ENCODE results near the gene SUPT3H. TPM values are rescaled to one million over a fixed set of nuclear protein-coding genes. Genes with fewer than 3 reads are reported as not detected.

Gene SUPT3H
- polyA plus RNA-seq, 1 donor (not counting 4 experiments of a cell fraction or from before 2014, with no cell fraction given): 7.6 TPM

GRCh38 chr6:45377043-45377553, 636 bp downstream of the SUPT3H start:
- Histone ChIP-seq H3K79me2 (ENCODE audit: control insufficient read depth, insufficient read depth, low read length) (peaks cover 2% of the 10 kb centered on the region), H3K36me3 (ENCODE audit: control insufficient read depth in 2 of 2, extremely low read depth in 1 of 2, insufficient read depth in 2 of 2, low read length in 2 of 2) (no peaks in the 10 kb centered on the region), H3K27me3 (ENCODE audit: control insufficient read depth, extremely low read depth, insufficient read depth, low read length) (no peaks in the 10 kb centered on the region), H3K27ac (ENCODE audit: control insufficient read depth, insufficient read depth, low read length) (peak overlapping the region; percentile 95), H3K9me1 (ENCODE audit: control insufficient read depth, extremely low read depth, insufficient read depth, low read length) (no peaks in the 10 kb centered on the region), H3K4me2 (ENCODE audit: control insufficient read depth, extremely low read depth, insufficient read depth, low read depth, low read length) (peak overlapping the region; percentile 92), H3K4me3 (ENCODE audit: control insufficient read depth in 2 of 3, extremely low read depth in 1 of 3, insufficient read depth in 2 of 3, low read depth in 1 of 3, low read length in 3 of 3) (peak overlapping the region; percentile 83 to 89 (median 87)), H4K20me1 (ENCODE audit: control insufficient read depth, extremely low read depth, insufficient read depth, low read length) (no peaks in the 10 kb centered on the region), H3K9ac (ENCODE audit: control insufficient read depth, extremely low read depth, insufficient read depth, low read length) (peak overlapping the region; percentile 94), H2AFZ (ENCODE audit: control insufficient read depth, low read length) (peak overlapping the region; percentile 87), H3K4me1 (ENCODE audit: control insufficient read depth, extremely low read depth, insufficient read depth, low read length) (peaks cover 11% of the 10 kb centered on the region), H3K9me3 (ENCODE audit: control insufficient read depth, low read depth, low read length) (no peaks in the 10 kb centered on the region)
- DNase-seq (ENCODE audit: low read depth, low spot score): no peak
- dilution Hi-C loops (cut with MboI; ENCODE audit: extremely low pct_ligation_motif_present, low sequenced_read_pairs): loop anchor here (25.0 kb wide), 1 partner anchor 335 kb away; no protein-coding TSS in a partner anchor
- TF ChIP-seq CTCF (optimal IDR thresholded peaks at IDR 0.05 in 1 of 3, IDR thresholded peaks at IDR 0.05 in 1 of 3, conservative IDR thresholded peaks at IDR 0.05 in 1 of 3; ENCODE audit: extremely low read depth in 1 of 3, insufficient read depth in 2 of 3, low read length in 3 of 3): no peak
- no peak for TF ChIP-seq EZH2 (IDR thresholded peaks at IDR 0.05; ENCODE audit: low read length)
- FAIRE-seq: peak; percentile 67

- peak overlapping the region; percentile 94 for H3K9ac ChIP-seq (ENCODE audit: control insufficient read depth, extremely low read depth, insufficient read depth, low read length)
- peak overlapping the region; percentile 83 to 89 (median 87) for H3K4me3 ChIP-seq (ENCODE audit: control insufficient read depth in 2 of 3, extremely low read depth in 1 of 3, insufficient read depth in 2 of 3, low read depth in 1 of 3, low read length in 3 of 3)
- H2AFZ ChIP-seq (ENCODE audit: control insufficient read depth, low read length): peak overlapping the region; percentile 87
- H3K4me2 ChIP-seq (ENCODE audit: control insufficient read depth, extremely low read depth, insufficient read depth, low read depth, low read length): peak overlapping the region; percentile 92
- DNase-seq (ENCODE audit: low read depth, low spot score) (no peak), FAIRE-seq (peak; percentile 51)
- no peaks in the 10 kb centered on the region for H3K9me1 ChIP-seq (ENCODE audit: control insufficient read depth, extremely low read depth, insufficient read depth, low read length)
- H3K4me1 ChIP-seq (ENCODE audit: control insufficient read depth, extremely low read depth, insufficient read depth, low read length): peaks cover 11% of the 10 kb centered on the region
- dilution Hi-C loops (cut with MboI; ENCODE audit: extremely low pct_ligation_motif_present, low sequenced_read_pairs): loop anchor here (25.0 kb wide), 1 partner anchor 336 kb away; no protein-coding TSS in a partner anchor
- H3K36me3 ChIP-seq (ENCODE audit: control insufficient read depth in 2 of 2, extremely low read depth in 1 of 2, insufficient read depth in 2 of 2, low read length in 2 of 2): no peaks in the 10 kb centered on the region
- H3K9me3 ChIP-seq (ENCODE audit: control insufficient read depth, low read depth, low read length): no peaks in the 10 kb centered on the region
- TF ChIP-seq EZH2 (IDR thresholded peaks at IDR 0.05; ENCODE audit: low read length) (no peak), CTCF (optimal IDR thresholded peaks at IDR 0.05 in 1 of 3, IDR thresholded peaks at IDR 0.05 in 1 of 3, conservative IDR thresholded peaks at IDR 0.05 in 1 of 3; ENCODE audit: extremely low read depth in 1 of 3, insufficient read depth in 2 of 3, low read length in 3 of 3) (no peak)
- peaks cover 2% of the 10 kb centered on the region for H3K79me2 ChIP-seq (ENCODE audit: control insufficient read depth, insufficient read depth, low read length)
- no peaks in the 10 kb centered on the region for H3K27me3 ChIP-seq (ENCODE audit: control insufficient read depth, extremely low read depth, insufficient read depth, low read length)
- peak overlapping the region; percentile 95 for H3K27ac ChIP-seq (ENCODE audit: control insufficient read depth, insufficient read depth, low read length)
- no peaks in the 10 kb centered on the region for H4K20me1 ChIP-seq (ENCODE audit: control insufficient read depth, extremely low read depth, insufficient read depth, low read length)
Measured at GRCh38 chr6:45376310-45377042, 1.3 kb downstream of the SUPT3H start.
